MCF 10A (cell line): ENCODE results near the gene FBLN5. TPM values are rescaled to one million over a fixed set of nuclear protein-coding genes. Genes with fewer than 3 reads are reported as not detected.

ENCODE experiments used
- BruUV-seq: library from RNA; stranded (reverse); fragments of 400-500 nt; replicated peaks from 2 replicates; lab custom pipeline; 2021; lab: Mats Ljungman, UMichigan
- CTCF ChIA-PET: fragments of 300-600 bp; sonication (Branson Sonifier 250); formaldehyde crosslinking; extraction: SDS; loops from one replicate; lab custom pipeline; 2021; ENCODE audit warnings: antibody characterized with exemption, inconsistent platforms; lab: Yijun Ruan, JAX
- POLR2A ChIA-PET: fragments of 300-600, 350-650 bp; sonication (Branson Sonifier 250); formaldehyde crosslinking; extraction: SDS; loops from one replicate; lab custom pipeline; 2020; ENCODE audit warnings: antibody characterized with exemption, inconsistent platforms; lab: Yijun Ruan, JAX
- DNase-seq: peaks from one replicate; pipeline ENCODE4 v3.0.0-alpha.2; 2018; ENCODE audit not compliant: unreplicated experiment
- H3K27ac Mint-ChIP-seq: one replicate; pipeline ENCODE4 v1.8.0; 2022; ENCODE audit warnings: mild to moderate bottlenecking, low read depth, mixed read lengths; ENCODE audit not compliant: unreplicated experiment
- H3K27me3 Mint-ChIP-seq: one replicate; pipeline ENCODE4 v1.8.0; 2022; ENCODE audit warnings: mixed read lengths; ENCODE audit not compliant: insufficient read depth, unreplicated experiment
- H3K36me3 Mint-ChIP-seq: one replicate; pipeline ENCODE4 v1.8.0; 2022; ENCODE audit warnings: mild to moderate bottlenecking, moderate library complexity, mixed read lengths; ENCODE audit not compliant: insufficient read depth, unreplicated experiment
- H3K4me1 Mint-ChIP-seq: one replicate; pipeline ENCODE4 v1.8.0; 2022; ENCODE audit warnings: mixed read lengths; ENCODE audit not compliant: insufficient read depth, unreplicated experiment
- H3K4me3 Mint-ChIP-seq: one replicate; pipeline ENCODE4 v1.8.0; 2022; ENCODE audit warnings: mild to moderate bottlenecking, moderate library complexity, mixed read lengths; ENCODE audit not compliant: unreplicated experiment
- H3K9me3 Mint-ChIP-seq: one replicate; pipeline ENCODE4 v1.8.0; 2022; ENCODE audit warnings: mixed read lengths; ENCODE audit not compliant: unreplicated experiment
- CTCF ChIP-seq: fragments of 200-600 bp; IDR thresholded peaks from one replicate; pipeline ENCODE4 v1.8.0; 2022; ENCODE audit warnings: antibody characterized with exemption, mild to moderate bottlenecking; ENCODE audit not compliant: unreplicated experiment
- intact Hi-C: fragments of 100-400 bp; cut with micrococcal nuclease; formaldehyde crosslinking; loops from 2 replicates; pipeline ENCODE4 v1.14.1; 2022
- total RNA-seq: library from RNA; stranded (reverse); gene quantifications from 2 replicates; pipeline ENCODE4 v1.2.3, GENCODE V29; 2022

Gene FBLN5
- total RNA-seq, 1 experiment from 2014 or later = 14.8 TPM

DNA sequence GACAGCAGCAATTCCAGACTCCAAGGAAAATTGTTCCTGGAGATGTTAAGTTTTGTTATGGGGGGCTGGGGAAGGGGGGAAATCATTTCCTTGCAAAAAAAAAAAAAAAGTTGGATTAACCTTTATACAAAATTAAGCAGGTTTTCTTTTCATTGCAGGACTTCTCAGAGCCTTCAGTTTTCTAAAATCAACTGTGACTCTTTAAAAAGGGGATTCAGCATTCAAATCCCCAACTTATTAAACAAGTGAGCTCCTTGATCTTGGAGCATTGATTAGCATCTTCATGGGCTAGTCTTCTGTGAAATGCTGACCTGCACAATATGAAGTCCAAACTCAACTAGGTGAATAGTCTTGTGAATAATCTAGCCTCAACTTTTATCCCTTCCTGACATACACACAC, 87.3 kb downstream of the FBLN5 start:
- H3K9me3 Mint-ChIP-seq = no peaks in the 10 kb centered on the region
- no peak for DNase-seq
- no peak for TF ChIP-seq CTCF
- H3K4me1 Mint-ChIP-seq = no peaks in the 10 kb centered on the region
- ChIA-PET POLR2A (interaction anchor here (0.6 kb wide), 1 partner anchor 102 kb away, joined by 4 read pairs; no protein-coding TSS in a partner anchor), CTCF (no interaction called here)
- no peaks in the 10 kb centered on the region for H3K36me3 Mint-ChIP-seq
- no peak overlapping the region for H3K4me3 Mint-ChIP-seq
- peaks cover 34% of the 10 kb centered on the region for H3K27me3 Mint-ChIP-seq
- no TSS peak for BruUV-seq
- H3K27ac Mint-ChIP-seq = no peak overlapping the region
- intact Hi-C loops = no loop called here

DNA sequence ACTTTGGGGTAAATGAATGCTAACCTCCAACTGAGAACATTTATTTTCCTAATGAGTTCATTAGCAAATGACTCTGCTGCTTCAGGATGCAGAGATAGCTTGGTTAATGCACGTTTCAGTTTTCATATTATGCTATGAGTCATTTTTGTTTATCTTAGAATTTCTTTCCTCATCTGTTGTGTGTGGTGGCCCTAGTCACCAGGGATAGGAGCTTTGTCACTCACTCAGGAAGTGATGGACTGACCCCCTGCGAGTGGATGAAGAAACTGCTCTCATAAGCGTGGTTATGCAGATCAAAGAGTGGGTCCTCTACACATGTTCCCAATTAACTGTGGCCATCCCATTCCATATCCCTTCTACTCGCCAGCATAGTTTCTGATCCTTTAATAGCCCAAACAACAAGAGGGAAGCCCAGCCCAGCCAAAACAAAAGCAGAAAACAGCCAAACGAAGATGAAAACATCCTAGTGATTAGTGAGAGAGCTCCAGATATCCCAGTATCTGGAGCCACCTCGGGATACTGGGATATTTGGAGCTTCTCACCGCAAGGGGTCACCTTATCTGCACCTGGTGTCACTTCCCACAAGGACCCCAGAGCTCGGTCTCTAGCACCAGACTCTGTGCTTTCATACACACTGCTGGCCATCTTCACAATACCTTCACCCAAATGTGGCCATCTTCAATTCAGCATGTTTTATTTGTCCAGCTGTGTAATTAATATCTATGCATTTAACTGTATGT, 88.8 kb downstream of the FBLN5 start:
- Mint-ChIP-seq H3K27me3 (peaks cover 40% of the 10 kb centered on the region), H3K4me1 (no peaks in the 10 kb centered on the region), H3K4me3 (no peak overlapping the region), H3K36me3 (no peaks in the 10 kb centered on the region), H3K9me3 (no peaks in the 10 kb centered on the region), H3K27ac (no peak overlapping the region)
- intact Hi-C loops = no loop called here
- no TSS peak for BruUV-seq
- no peak for TF ChIP-seq CTCF
- DNase-seq = peak; percentile 53
- ChIA-PET POLR2A (interaction anchor here (0.7 to 0.8 kb wide), 2 partner anchors 14 to 40 kb away, joined by 3 read pairs; no protein-coding TSS in a partner anchor), CTCF (no interaction called here)

- intact Hi-C loops = no loop called here
- ChIA-PET CTCF (no interaction called here), POLR2A (no interaction called here)
- peaks cover 50% of the 10 kb centered on the region for H3K27me3 Mint-ChIP-seq
- no peak for DNase-seq
- no peaks in the 10 kb centered on the region for H3K4me1 Mint-ChIP-seq
- no peak for TF ChIP-seq CTCF
- H3K36me3 Mint-ChIP-seq = no peaks in the 10 kb centered on the region
- H3K27ac Mint-ChIP-seq = no peak overlapping the region
- no peaks in the 10 kb centered on the region for H3K9me3 Mint-ChIP-seq
- no TSS peak for BruUV-seq
- H3K4me3 Mint-ChIP-seq = no peak overlapping the region
Measured at GRCh38 chr14:91857614-91858013, 89.9 kb downstream of the FBLN5 start.

- no peak overlapping the region for H3K27ac Mint-ChIP-seq
- ChIA-PET CTCF (interaction anchor here (0.6 to 1.0 kb wide), 3 partner anchors 10 to 203 kb away, joined by 3 to 4 read pairs (median 3); no protein-coding TSS in a partner anchor), POLR2A (interaction anchor here (0.7 kb wide), 1 partner anchor 54 kb away, joined by 3 read pairs; no protein-coding TSS in a partner anchor)
- no peak for DNase-seq
- no TSS peak for BruUV-seq
- TF ChIP-seq CTCF = no peak
- H3K27me3 Mint-ChIP-seq = peaks cover 31% of the 10 kb centered on the region
- H3K9me3 Mint-ChIP-seq = no peaks in the 10 kb centered on the region
- H3K36me3 Mint-ChIP-seq = no peaks in the 10 kb centered on the region
- H3K4me1 Mint-ChIP-seq = no peaks in the 10 kb centered on the region
- intact Hi-C loops = no loop called here
- no peak overlapping the region for H3K4me3 Mint-ChIP-seq
Measured at GRCh38 chr14:91854327-91854934, 93.1 kb downstream of the FBLN5 start.
